Liver (tissue), 3 donors: ENCODE measurements around the gene NOL4L.

Source experiments
- EGR1 ChIP-seq, 2 donors: IDR thresholded peaks; 2 replicates each; pipeline ENCODE4 v1.6.1; 2016 to 2018; ENCODE audit warnings: antibody characterized with exemption in 2 of 2, low read depth in 2 of 2
- FOXA1 ChIP-seq: IDR thresholded peaks from 2 replicates; pipeline ENCODE4 v1.6.1; 2016; ENCODE audit warnings: antibody characterized with exemption
- FOXA2 ChIP-seq: IDR thresholded peaks from 2 replicates; pipeline ENCODE4 v1.6.1; 2016; ENCODE audit warnings: antibody characterized with exemption
- GABPA ChIP-seq, 2 donors: IDR thresholded peaks in 1 of 2; conservative IDR thresholded peaks in 1 of 2; 2 replicates each; pipeline ENCODE4 v1.6.1; 2016; ENCODE audit warnings: antibody characterized with exemption in 2 of 2, mild to moderate bottlenecking in 1 of 2, moderate library complexity in 1 of 2
- JUND ChIP-seq, 2 donors: IDR thresholded peaks; 2 replicates each; pipeline ENCODE4 v1.6.1; 2016; ENCODE audit warnings: antibody characterized with exemption in 2 of 2
- TAF1 ChIP-seq: conservative IDR thresholded peaks from 2 replicates; pipeline ENCODE4 v1.6.1; 2016; ENCODE audit warnings: antibody characterized with exemption, mild to moderate bottlenecking
- YY1 ChIP-seq: IDR thresholded peaks from 2 replicates; pipeline ENCODE4 v1.6.1; 2016; ENCODE audit warnings: antibody characterized with exemption, mild to moderate bottlenecking
- TF ChIP-seq, protein P1 (sequence below): IDR thresholded peaks from 2 replicates; pipeline ENCODE4 v1.6.1; 2016; ENCODE audit warnings: antibody characterized with exemption, mild to moderate bottlenecking
- TF ChIP-seq, protein P2 (sequence below): fragments of 150-350 bp; IDR thresholded peaks from 2 replicates; pipeline ENCODE4 v1.5.1; 2017; ENCODE audit warnings: improper control_type of control experiment, low read depth, low read length; ENCODE audit not compliant: missing input control
- TF ChIP-seq, protein P3 (sequence below): IDR thresholded peaks from 2 replicates; pipeline ENCODE4 v1.6.1; 2016; ENCODE audit warnings: antibody characterized with exemption
- donor health status: healthy.
- donor health status: healthy.

DNA sequence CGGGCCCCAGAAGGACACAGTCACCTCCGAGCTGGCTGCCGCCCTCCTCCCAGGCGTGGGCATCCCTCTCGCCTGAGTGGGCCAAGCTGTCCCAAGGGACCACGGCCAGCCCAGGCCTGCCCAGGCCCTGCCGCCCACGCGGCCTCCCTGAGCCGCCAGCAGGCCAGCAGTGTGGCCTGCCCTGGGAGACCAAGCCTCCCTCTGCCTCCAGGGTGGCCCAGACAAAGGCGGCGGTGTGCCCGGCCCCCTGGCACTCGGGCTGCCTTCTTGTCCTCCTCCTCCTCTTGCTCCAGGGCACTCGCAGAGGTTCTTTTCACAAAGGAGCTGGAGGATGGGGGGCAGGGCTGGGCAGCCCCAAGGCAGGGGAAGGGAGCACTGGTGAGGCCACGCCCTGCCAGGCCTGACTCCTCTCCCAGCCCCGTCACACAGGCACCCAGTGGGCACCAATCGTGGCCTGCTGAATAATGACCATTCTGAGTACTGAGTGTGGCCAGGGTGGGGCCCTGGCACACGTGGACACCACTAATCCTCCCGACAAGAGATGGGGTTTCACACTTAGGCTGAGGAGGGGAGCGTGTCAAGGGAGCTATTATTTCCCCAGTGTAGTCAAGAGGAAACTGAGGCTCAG is 25.3 kb downstream of the NOL4L start:
- TF ChIP-seq, protein P1, sequence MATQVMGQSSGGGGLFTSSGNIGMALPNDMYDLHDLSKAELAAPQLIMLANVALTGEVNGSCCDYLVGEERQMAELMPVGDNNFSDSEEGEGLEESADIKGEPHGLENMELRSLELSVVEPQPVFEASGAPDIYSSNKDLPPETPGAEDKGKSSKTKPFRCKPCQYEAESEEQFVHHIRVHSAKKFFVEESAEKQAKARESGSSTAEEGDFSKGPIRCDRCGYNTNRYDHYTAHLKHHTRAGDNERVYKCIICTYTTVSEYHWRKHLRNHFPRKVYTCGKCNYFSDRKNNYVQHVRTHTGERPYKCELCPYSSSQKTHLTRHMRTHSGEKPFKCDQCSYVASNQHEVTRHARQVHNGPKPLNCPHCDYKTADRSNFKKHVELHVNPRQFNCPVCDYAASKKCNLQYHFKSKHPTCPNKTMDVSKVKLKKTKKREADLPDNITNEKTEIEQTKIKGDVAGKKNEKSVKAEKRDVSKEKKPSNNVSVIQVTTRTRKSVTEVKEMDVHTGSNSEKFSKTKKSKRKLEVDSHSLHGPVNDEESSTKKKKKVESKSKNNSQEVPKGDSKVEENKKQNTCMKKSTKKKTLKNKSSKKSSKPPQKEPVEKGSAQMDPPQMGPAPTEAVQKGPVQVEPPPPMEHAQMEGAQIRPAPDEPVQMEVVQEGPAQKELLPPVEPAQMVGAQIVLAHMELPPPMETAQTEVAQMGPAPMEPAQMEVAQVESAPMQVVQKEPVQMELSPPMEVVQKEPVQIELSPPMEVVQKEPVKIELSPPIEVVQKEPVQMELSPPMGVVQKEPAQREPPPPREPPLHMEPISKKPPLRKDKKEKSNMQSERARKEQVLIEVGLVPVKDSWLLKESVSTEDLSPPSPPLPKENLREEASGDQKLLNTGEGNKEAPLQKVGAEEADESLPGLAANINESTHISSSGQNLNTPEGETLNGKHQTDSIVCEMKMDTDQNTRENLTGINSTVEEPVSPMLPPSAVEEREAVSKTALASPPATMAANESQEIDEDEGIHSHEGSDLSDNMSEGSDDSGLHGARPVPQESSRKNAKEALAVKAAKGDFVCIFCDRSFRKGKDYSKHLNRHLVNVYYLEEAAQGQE: no peak
- TF ChIP-seq, protein P2, sequence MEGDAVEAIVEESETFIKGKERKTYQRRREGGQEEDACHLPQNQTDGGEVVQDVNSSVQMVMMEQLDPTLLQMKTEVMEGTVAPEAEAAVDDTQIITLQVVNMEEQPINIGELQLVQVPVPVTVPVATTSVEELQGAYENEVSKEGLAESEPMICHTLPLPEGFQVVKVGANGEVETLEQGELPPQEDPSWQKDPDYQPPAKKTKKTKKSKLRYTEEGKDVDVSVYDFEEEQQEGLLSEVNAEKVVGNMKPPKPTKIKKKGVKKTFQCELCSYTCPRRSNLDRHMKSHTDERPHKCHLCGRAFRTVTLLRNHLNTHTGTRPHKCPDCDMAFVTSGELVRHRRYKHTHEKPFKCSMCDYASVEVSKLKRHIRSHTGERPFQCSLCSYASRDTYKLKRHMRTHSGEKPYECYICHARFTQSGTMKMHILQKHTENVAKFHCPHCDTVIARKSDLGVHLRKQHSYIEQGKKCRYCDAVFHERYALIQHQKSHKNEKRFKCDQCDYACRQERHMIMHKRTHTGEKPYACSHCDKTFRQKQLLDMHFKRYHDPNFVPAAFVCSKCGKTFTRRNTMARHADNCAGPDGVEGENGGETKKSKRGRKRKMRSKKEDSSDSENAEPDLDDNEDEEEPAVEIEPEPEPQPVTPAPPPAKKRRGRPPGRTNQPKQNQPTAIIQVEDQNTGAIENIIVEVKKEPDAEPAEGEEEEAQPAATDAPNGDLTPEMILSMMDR: no peak
- no peak for TF ChIP-seq FOXA1
- TF ChIP-seq TAF1: no peak
- TF ChIP-seq YY1: no peak
- TF ChIP-seq, protein P3, sequence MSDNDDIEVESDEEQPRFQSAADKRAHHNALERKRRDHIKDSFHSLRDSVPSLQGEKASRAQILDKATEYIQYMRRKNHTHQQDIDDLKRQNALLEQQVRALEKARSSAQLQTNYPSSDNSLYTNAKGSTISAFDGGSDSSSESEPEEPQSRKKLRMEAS: no peak
- no peak for TF ChIP-seq EGR1 (IDR thresholded peaks at IDR 0.05; ENCODE audit: low read depth in 2 of 2)
- no peak for TF ChIP-seq FOXA2
- TF ChIP-seq GABPA (IDR thresholded peaks at IDR 0.05 in 1 of 2, conservative IDR thresholded peaks at IDR 0.05 in 1 of 2): no peak
- no peak for TF ChIP-seq JUND (IDR thresholded peaks at IDR 0.05)
